WTC11 (cell line): ENCODE measurements around the gene SYNPO2. TPM values are rescaled to one million over a fixed set of nuclear protein-coding genes. Genes with fewer than 3 reads are reported as not detected.

Source experiments
- ATAC-seq: fragments of 200-7000 bp; cut with Tn5 transposase; 2 replicates; pipeline ENCODE4 v1.10.0; 2021; ENCODE audit warnings: mild to moderate bottlenecking, moderate library complexity
- CTCF ChIA-PET: fragments of 300-600 bp; sonication (Branson Sonifier 250); formaldehyde crosslinking; loops from one replicate; lab custom pipeline; 2021; ENCODE audit warnings: antibody characterized with exemption; lab: Charles Lee
- POLR2A ChIA-PET: fragments of 350-600 bp; sonication (Branson Sonifier 250); formaldehyde crosslinking; loops from one replicate; lab custom pipeline; 2021; ENCODE audit warnings: antibody characterized with exemption; lab: Charles Lee
- DNase-seq: peaks from one replicate; pipeline ENCODE4 v3.0.0; 2021; ENCODE audit warnings: low spot score
- H3K27ac Mint-ChIP-seq: 2 replicates; pipeline ENCODE4 v1.8.0; 2021; ENCODE audit warnings: mixed read lengths
- H3K27me3 Mint-ChIP-seq: 2 replicates; pipeline ENCODE4 v1.8.0; 2021; ENCODE audit warnings: low read depth, mild to moderate bottlenecking, moderate library complexity, mixed read lengths
- H3K36me3 Mint-ChIP-seq: 2 replicates; pipeline ENCODE4 v1.8.0; 2021; ENCODE audit warnings: mixed read lengths
- H3K4me1 Mint-ChIP-seq: 2 replicates; pipeline ENCODE4 v1.8.0; 2022; ENCODE audit warnings: mixed read lengths
- H3K4me3 Mint-ChIP-seq: 2 replicates; pipeline ENCODE4 v1.8.0; 2021; ENCODE audit warnings: mild to moderate bottlenecking, moderate library complexity, mixed read lengths
- H3K9me3 Mint-ChIP-seq: 2 replicates; pipeline ENCODE4 v1.8.0; 2021; ENCODE audit warnings: mixed read lengths
- AR ChIP-seq: fragments of 250-450 bp; sonication (Bioruptor Pico); IDR thresholded peaks from 2 replicates; pipeline ENCODE4 v1.9.0; 2021; ENCODE audit warnings: mild to moderate bottlenecking
- ATF2 ChIP-seq: sonication (generic); formaldehyde crosslinking; IDR thresholded peaks from 2 replicates; pipeline ENCODE4 v1.8.1; 2022; ENCODE audit warnings: low read depth, missing genetic modification reagents, borderline replicate concordance
- CREM ChIP-seq: sonication (generic); formaldehyde crosslinking; IDR thresholded peaks from 2 replicates; pipeline ENCODE4 v1.8.1; 2022; ENCODE audit warnings: mild to moderate bottlenecking, missing genetic modification reagents, moderate library complexity
- ELF4 ChIP-seq: sonication (generic); formaldehyde crosslinking; IDR thresholded peaks from 2 replicates; pipeline ENCODE4 v1.8.1; 2022; ENCODE audit warnings: low read depth, mild to moderate bottlenecking, moderate library complexity, missing genetic modification reagents
- FOXK1 ChIP-seq: sonication (generic); formaldehyde crosslinking; IDR thresholded peaks from 2 replicates; pipeline ENCODE4 v1.8.0; 2022; ENCODE audit warnings: mild to moderate bottlenecking, moderate library complexity, missing genetic modification reagents
- FOXP1 ChIP-seq: sonication (generic); formaldehyde crosslinking; IDR thresholded peaks from 2 replicates; pipeline ENCODE4 v1.8.0; 2022; ENCODE audit warnings: missing genetic modification reagents, mild to moderate bottlenecking, moderate library complexity, borderline replicate concordance
- FOXP4 ChIP-seq: sonication (generic); formaldehyde crosslinking; IDR thresholded peaks from 2 replicates; pipeline ENCODE4 v1.8.0; 2022; ENCODE audit warnings: mild to moderate bottlenecking, missing genetic modification reagents
- GRHL2 ChIP-seq: fragments of 250-450 bp; sonication (Bioruptor Pico); IDR thresholded peaks from 2 replicates; pipeline ENCODE4 v1.8.0; 2022; ENCODE audit warnings: mild to moderate bottlenecking, moderate library complexity; ENCODE audit not compliant: insufficient replicate concordance, severe bottlenecking
- JAZF1 ChIP-seq: fragments of 250-450 bp; sonication (Bioruptor Pico); IDR thresholded peaks from 2 replicates; pipeline ENCODE4 v1.9.0; 2021; ENCODE audit warnings: moderate library complexity, mild to moderate bottlenecking, inconsistent platforms
- KAT7 ChIP-seq: sonication (generic); formaldehyde crosslinking; IDR thresholded peaks from 2 replicates; pipeline ENCODE4 v1.8.1; 2023; ENCODE audit warnings: missing genetic modification reagents, mild to moderate bottlenecking, borderline replicate concordance
- STAT6 ChIP-seq: sonication (generic); formaldehyde crosslinking; conservative IDR thresholded peaks from 2 replicates; pipeline ENCODE4 v1.8.1; 2023; ENCODE audit warnings: mild to moderate bottlenecking, low read depth, missing genetic modification reagents, moderate library complexity
- TEAD1 ChIP-seq: sonication (generic); formaldehyde crosslinking; IDR thresholded peaks from 2 replicates; pipeline ENCODE4 v1.8.0; 2022; ENCODE audit warnings: mild to moderate bottlenecking, missing genetic modification reagents
- USF2 ChIP-seq: sonication (generic); formaldehyde crosslinking; IDR thresholded peaks from 2 replicates; pipeline ENCODE4 v1.8.1; 2023; ENCODE audit warnings: mild to moderate bottlenecking, missing genetic modification reagents, moderate library complexity
- ZBTB43 ChIP-seq: sonication (generic); formaldehyde crosslinking; IDR thresholded peaks from 2 replicates; pipeline ENCODE4 v1.8.1; 2023; ENCODE audit warnings: mild to moderate bottlenecking, missing genetic modification reagents
- ZNF138 ChIP-seq: sonication (generic); formaldehyde crosslinking; conservative IDR thresholded peaks from 2 replicates; pipeline ENCODE4 v1.8.1; 2022; ENCODE audit warnings: mild to moderate bottlenecking, moderate library complexity, missing genetic modification reagents
- ZNF317 ChIP-seq: sonication (generic); formaldehyde crosslinking; IDR thresholded peaks from 2 replicates; pipeline ENCODE4 v1.8.1; 2023; ENCODE audit warnings: low read depth, mild to moderate bottlenecking, moderate library complexity, missing genetic modification reagents, borderline replicate concordance
- ZNF396 ChIP-seq: fragments of 250-450 bp; sonication (Bioruptor Pico); IDR thresholded peaks from 2 replicates; pipeline ENCODE4 v1.8.0; 2021; ENCODE audit warnings: mild to moderate bottlenecking, moderate library complexity, borderline replicate concordance
- ZNF512 ChIP-seq: sonication (generic); formaldehyde crosslinking; IDR thresholded peaks from 2 replicates; pipeline ENCODE4 v1.8.1; 2022; ENCODE audit warnings: missing genetic modification reagents, borderline replicate concordance
- ZNF532 ChIP-seq: fragments of 250-450 bp; sonication (Bioruptor Pico); IDR thresholded peaks from 2 replicates; pipeline ENCODE4 v1.9.0; 2021; ENCODE audit warnings: mild to moderate bottlenecking, borderline replicate concordance
- total RNA-seq: library from RNA; stranded (reverse); gene quantifications from 3 replicates; pipeline ENCODE4 v1.2.3, GENCODE V29; 2021

The SYNPO2 gene
- total RNA-seq, 1 experiment from 2014 or later: 1.9 TPM

- H3K36me3 Mint-ChIP-seq: peaks cover 8% of the 10 kb centered on the region
- ChIA-PET CTCF (interaction anchor here (1.0 to 1.6 kb wide), 2 partner anchors 9 to 11 kb away, joined by 3 to 5 read pairs; no protein-coding TSS in a partner anchor), POLR2A (no interaction called here)
- no peak for DNase-seq
- no peak for TF ChIP-seq GRHL2 (CRISPR knock-in tag)
- no peak for TF ChIP-seq AR (CRISPR knock-in tag)
- TF ChIP-seq ZNF138: no peak
- TF ChIP-seq ATF2 (CRISPR knock-in tag): no peak
- TF ChIP-seq FOXP4: no peak
- no peak for TF ChIP-seq ELF4 (CRISPR knock-in tag)
- TF ChIP-seq ZBTB43 (CRISPR knock-in tag): no peak
- TF ChIP-seq ZNF512 (CRISPR knock-in tag): no peak
- TF ChIP-seq FOXP1: no peak
- TF ChIP-seq ZNF317 (CRISPR knock-in tag): no peak
- TF ChIP-seq ZNF532 (CRISPR knock-in tag): no peak
- TF ChIP-seq USF2 (CRISPR knock-in tag): no peak
- TF ChIP-seq ZNF396 (CRISPR knock-in tag): no peak
- no peak for TF ChIP-seq TEAD1 (CRISPR knock-in tag)
- no peak for TF ChIP-seq CREM (CRISPR knock-in tag)
- TF ChIP-seq STAT6 (CRISPR knock-in tag): no peak
- no peak for TF ChIP-seq JAZF1 (CRISPR knock-in tag)
- no peak for TF ChIP-seq KAT7 (CRISPR knock-in tag)
- no peak for TF ChIP-seq FOXK1 (CRISPR knock-in tag)
- TF ChIP-seq, all 79 proteins: peak for 0
- no peak overlapping the region for H3K27ac Mint-ChIP-seq
- H3K27me3 Mint-ChIP-seq: no peaks in the 10 kb centered on the region
- peaks cover 32% of the 10 kb centered on the region for H3K4me1 Mint-ChIP-seq
- no peak for ATAC-seq
- peaks cover 9% of the 10 kb centered on the region for H3K9me3 Mint-ChIP-seq
- no peak overlapping the region for H3K4me3 Mint-ChIP-seq
These were observed 142.6 kb downstream of the SYNPO2 start for GRCh38 chr4:119031218-119031617.
